DND-41 (cell line): ENCODE measurements around the gene EXOC3L1.

Experiments used
- ATAC-seq: fragments of 200-7000 bp; cut with Tn5 transposase; 3 replicates; pipeline ENCODE4 v1.9.1; 2021; ENCODE audit warnings: low read depth; ENCODE audit not compliant: insufficient read depth
- DNase-seq: peaks from one replicate; pipeline ENCODE4 v3.0.0-alpha.2; 2020
- H2AFZ ChIP-seq: 2 replicates; pipeline ENCODE4 v1.6.0; 2012; ENCODE audit warnings: low read depth, low read length
- H3K27ac ChIP-seq: 2 replicates; pipeline ENCODE4 v1.5.1; 2012; ENCODE audit warnings: low read length, inconsistent platforms
- H3K27me3 ChIP-seq: fragments of 200-600 bp; sonication (generic); 2 replicates; pipeline ENCODE4 v1.6.0; 2012; ENCODE audit warnings: low read length, mild to moderate bottlenecking, inconsistent platforms; ENCODE audit not compliant: insufficient read depth, poor library complexity
- H3K36me3 ChIP-seq: 2 replicates; pipeline ENCODE4 v1.5.1; 2012; ENCODE audit warnings: low read length, inconsistent platforms; ENCODE audit not compliant: insufficient read depth
- H3K4me1 ChIP-seq: 2 replicates; pipeline ENCODE4 v1.5.1; 2012; ENCODE audit warnings: mild to moderate bottlenecking, low read length; ENCODE audit not compliant: insufficient read depth
- H3K4me2 ChIP-seq: 2 replicates; pipeline ENCODE4 v1.6.0; 2012; ENCODE audit warnings: mild to moderate bottlenecking, moderate library complexity, low read length, inconsistent platforms; ENCODE audit not compliant: insufficient read depth
- H3K4me3 ChIP-seq, 2 experiments: fragments of 200-600 bp in 1 of 2; shearing (Covaris generic) in 1 of 2; 2 replicates each; pipeline ENCODE4 v1.5.1; 2012 to 2016; ENCODE audit warnings: inconsistent platforms in 2 of 2, low read length in 2 of 2, mild to moderate bottlenecking in 2 of 2, low read depth in 1 of 2, moderate library complexity in 1 of 2
- H3K79me2 ChIP-seq: 2 replicates; pipeline ENCODE4 v1.6.0; 2012; ENCODE audit warnings: low read length, inconsistent platforms; ENCODE audit not compliant: insufficient read depth
- H3K9ac ChIP-seq: 2 replicates; pipeline ENCODE4 v1.6.0; 2012; ENCODE audit warnings: low read depth, mild to moderate bottlenecking, inconsistent platforms, low read length, moderate library complexity
- H3K9me3 ChIP-seq: 2 replicates; pipeline ENCODE4 v1.5.1; 2012; ENCODE audit warnings: low read length, moderate library complexity, mild to moderate bottlenecking, inconsistent platforms; ENCODE audit not compliant: insufficient read depth, severe bottlenecking
- H4K20me1 ChIP-seq: 2 replicates; pipeline ENCODE4 v1.6.0; 2012; ENCODE audit warnings: low read length; ENCODE audit not compliant: insufficient read depth
- EZH2 ChIP-seq: IDR thresholded peaks from 3 replicates; pipeline ENCODE4 v1.6.1; 2012; ENCODE audit warnings: borderline replicate concordance, low read depth, mild to moderate bottlenecking, moderate library complexity, low read length, inconsistent platforms; ENCODE audit not compliant: severe bottlenecking
- TF ChIP-seq, protein P1 (sequence below): IDR thresholded peaks from 2 replicates; pipeline ENCODE4 v1.5.1; 2012; ENCODE audit warnings: borderline replicate concordance, low read length, moderate library complexity, mild to moderate bottlenecking; ENCODE audit not compliant: poor library complexity, severe bottlenecking; ENCODE audit errors: extremely low read depth

EXOC3L1 gene

DNA sequence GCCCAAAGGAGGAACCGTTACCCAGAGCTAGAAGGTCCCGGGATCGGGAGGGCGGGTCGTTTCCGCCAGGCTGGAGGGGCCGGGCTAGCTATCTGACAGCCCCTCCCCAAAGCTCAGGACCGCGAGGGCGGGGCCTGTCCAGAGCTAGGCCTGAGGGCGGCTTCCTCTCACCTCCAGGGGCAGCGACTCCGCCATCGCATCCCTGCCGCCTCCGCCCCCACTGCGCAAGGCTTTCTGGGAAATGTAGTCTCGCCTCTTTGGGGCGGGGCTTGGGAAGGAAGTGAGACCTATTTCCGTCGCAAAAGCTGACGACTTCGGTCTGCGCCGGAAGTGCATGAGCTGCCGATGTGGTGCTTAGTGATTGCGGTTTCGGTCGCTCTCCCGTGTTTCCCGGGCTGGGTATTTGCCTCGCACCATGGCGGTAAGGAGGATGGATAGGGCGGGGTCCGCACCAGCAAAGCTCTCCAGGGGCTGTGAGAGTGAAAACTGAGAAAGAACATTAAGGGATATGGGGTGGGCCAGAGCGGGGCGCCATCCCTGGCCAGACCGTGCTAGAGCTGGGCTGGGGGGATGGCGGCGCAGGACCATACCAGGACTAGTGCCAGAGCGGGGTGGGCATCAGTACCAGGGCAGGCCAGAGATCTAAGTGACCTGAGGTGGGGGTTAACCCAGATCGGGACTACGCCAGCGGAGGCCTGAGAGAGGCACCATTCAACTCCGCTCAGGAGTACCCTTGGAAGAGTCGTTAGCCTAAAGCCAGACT is 37.0 kb upstream of the EXOC3L1 start, which contains the start of gene TMEM208:
TSS of gene TMEM208 (plus strand) at position 327 of the 763 bp plus-strand sequence. CDS start at position 416, 89 bp downstream.
- Histone ChIP-seq H4K20me1 (peaks cover 22% of the 10 kb centered on the region; the same call in 1 of the 2 replicates), H3K9me3 (no peaks in the 10 kb centered on the region), H2AFZ (peak within 1 kb of the TSS; percentile 93), H3K4me3 (peak within 1 kb of the TSS; percentile 77 to 89), H3K9ac (peak within 1 kb of the TSS; percentile 78), H3K4me2 (peak within 1 kb of the TSS; percentile 98), H3K4me1 (peaks cover 33% of the 10 kb centered on the region), H3K27ac (peak within 1 kb of the TSS; percentile 81), H3K79me2 (peaks cover 28% of the 10 kb centered on the region), H3K27me3 (no peaks in the 10 kb centered on the region), H3K36me3 (peaks cover 48% of the 10 kb centered on the region)
- ATAC-seq (peak; percentile 92), DNase-seq (peak; percentile 98)
- TF ChIP-seq, protein P1, sequence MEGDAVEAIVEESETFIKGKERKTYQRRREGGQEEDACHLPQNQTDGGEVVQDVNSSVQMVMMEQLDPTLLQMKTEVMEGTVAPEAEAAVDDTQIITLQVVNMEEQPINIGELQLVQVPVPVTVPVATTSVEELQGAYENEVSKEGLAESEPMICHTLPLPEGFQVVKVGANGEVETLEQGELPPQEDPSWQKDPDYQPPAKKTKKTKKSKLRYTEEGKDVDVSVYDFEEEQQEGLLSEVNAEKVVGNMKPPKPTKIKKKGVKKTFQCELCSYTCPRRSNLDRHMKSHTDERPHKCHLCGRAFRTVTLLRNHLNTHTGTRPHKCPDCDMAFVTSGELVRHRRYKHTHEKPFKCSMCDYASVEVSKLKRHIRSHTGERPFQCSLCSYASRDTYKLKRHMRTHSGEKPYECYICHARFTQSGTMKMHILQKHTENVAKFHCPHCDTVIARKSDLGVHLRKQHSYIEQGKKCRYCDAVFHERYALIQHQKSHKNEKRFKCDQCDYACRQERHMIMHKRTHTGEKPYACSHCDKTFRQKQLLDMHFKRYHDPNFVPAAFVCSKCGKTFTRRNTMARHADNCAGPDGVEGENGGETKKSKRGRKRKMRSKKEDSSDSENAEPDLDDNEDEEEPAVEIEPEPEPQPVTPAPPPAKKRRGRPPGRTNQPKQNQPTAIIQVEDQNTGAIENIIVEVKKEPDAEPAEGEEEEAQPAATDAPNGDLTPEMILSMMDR = peak; percentile 46
- no peak for TF ChIP-seq EZH2

GRCh38 chr16:67226295-67226803 is 36.4 kb upstream of the EXOC3L1 start:
- ATAC-seq (no peak), DNase-seq (no peak)
- Histone ChIP-seq H3K27me3 (no peaks in the 10 kb centered on the region), H3K4me2 (peak overlapping the region; percentile 98), H4K20me1 (peaks cover 22% of the 10 kb centered on the region; the same call in 1 of the 2 replicates), H3K79me2 (peaks cover 28% of the 10 kb centered on the region), H2AFZ (peak overlapping the region; percentile 74), H3K4me3 (peak overlapping the region; percentile 77 to 89), H3K4me1 (peaks cover 33% of the 10 kb centered on the region), H3K9me3 (no peaks in the 10 kb centered on the region), H3K27ac (peak overlapping the region; percentile 77), H3K36me3 (peaks cover 42% of the 10 kb centered on the region), H3K9ac (peak overlapping the region; percentile 78)
- no peak for TF ChIP-seq EZH2
- TF ChIP-seq, protein P1 = no peak

DNA sequence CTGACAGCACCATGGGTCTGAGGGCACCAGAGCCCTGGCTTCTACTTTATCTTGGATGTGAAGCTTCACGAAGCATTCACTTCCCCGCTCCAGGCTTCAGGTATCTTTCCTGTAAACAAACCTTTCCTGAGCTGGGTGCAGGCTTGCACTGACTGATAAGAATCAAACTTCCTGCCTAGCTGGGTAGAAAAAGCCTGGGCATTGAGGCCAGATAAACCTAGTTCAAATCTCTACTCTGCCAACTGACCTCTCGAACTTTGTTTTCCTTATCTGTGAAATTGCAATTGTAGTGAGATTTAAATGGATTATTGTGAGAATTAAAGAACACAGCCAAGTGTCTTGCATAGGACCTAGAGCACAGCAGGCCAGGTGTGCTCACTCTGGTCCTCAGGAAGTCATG is 34.1 kb upstream of the EXOC3L1 start:
- ATAC-seq = no peak
- H3K79me2 ChIP-seq = peaks cover 28% of the 10 kb centered on the region

More for the DNA sequence above, 34.1 kb upstream of the EXOC3L1 start:
- DNase-seq = no peak
- no peak for TF ChIP-seq EZH2
- TF ChIP-seq, protein P1 = no peak
- no peak overlapping the region for H3K9ac ChIP-seq
- no peaks in the 10 kb centered on the region for H3K9me3 ChIP-seq
- H3K4me2 ChIP-seq = no peak overlapping the region
- H3K4me3 ChIP-seq = no peak overlapping the region
- H3K27ac ChIP-seq = no peak overlapping the region
- H3K36me3 ChIP-seq = peaks cover 18% of the 10 kb centered on the region
- H3K27me3 ChIP-seq = no peaks in the 10 kb centered on the region
- H3K4me1 ChIP-seq = peaks cover 33% of the 10 kb centered on the region
- H2AFZ ChIP-seq = no peak overlapping the region
- H4K20me1 ChIP-seq = 0 out of 2 replicates have a peak, but pooled peaks cover 11% of the 10 kb centered on the region
